H1 (cell line): ENCODE measurements around the gene TRABD2B. TPM values are rescaled to one million over a fixed set of nuclear protein-coding genes. Genes with fewer than 3 reads are reported as not detected.

Experiments
- CTCF ChIA-PET: fragments of 300-600 bp; sonication (Branson Sonifier 250); formaldehyde crosslinking; loops from one replicate; lab custom pipeline; 2021; ENCODE audit not compliant: partially characterized antibody; lab: Charles Lee
- POLR2A ChIA-PET: fragments of 300-600 bp; sonication (Branson Sonifier 250); formaldehyde crosslinking; loops from one replicate; lab custom pipeline; 2021; ENCODE audit warnings: inconsistent platforms; ENCODE audit not compliant: partially characterized antibody; lab: Charles Lee
- DNase-seq, 2 experiments: peaks; one replicate each; pipeline versions ENCODE4 v3.0.0 to v3.0.0-alpha.2; 2010 to 2022; ENCODE audit warnings: low spot score in 2 of 2, low read depth in 1 of 2, mixed read lengths in 1 of 2
- FAIRE-seq: peaks from 2 replicates; lab custom pipeline; 2011; peaks lifted over from hg19 to GRCh38; lab: Jason Lieb, UNC
- H2AFZ ChIP-seq: 2 replicates; pipeline ENCODE4 v1.8.1; 2012; ENCODE audit warnings: low read length, inconsistent platforms
- H2AK5ac ChIP-seq: 2 replicates; pipeline ENCODE4 v1.6.1; 2013; ENCODE audit warnings: low read depth, low read length
- H2BK120ac ChIP-seq: replicated peaks from 2 replicates; pipeline ENCODE3; 2013; ENCODE audit warnings: low read depth, low read length, inconsistent platforms
- H2BK12ac ChIP-seq: 2 replicates; pipeline ENCODE4 v1.6.1; 2013; ENCODE audit warnings: low read depth, low read length
- H2BK15ac ChIP-seq: 2 replicates; pipeline ENCODE4 v1.6.1; 2013; ENCODE audit warnings: low read length
- H2BK20ac ChIP-seq: 2 replicates; pipeline ENCODE4 v1.6.1; 2013; ENCODE audit warnings: low read length
- H2BK5ac ChIP-seq: 2 replicates; pipeline ENCODE4 v1.6.1; 2013; ENCODE audit warnings: low read depth, low read length
- H3K14ac ChIP-seq: 2 replicates; pipeline ENCODE4 v1.6.1; 2013; ENCODE audit warnings: inconsistent platforms; ENCODE audit not compliant: insufficient read length
- H3K18ac ChIP-seq: 2 replicates; pipeline ENCODE4 v1.6.1; 2013; ENCODE audit warnings: low read length; ENCODE audit errors: extremely low read depth
- H3K23ac ChIP-seq: 2 replicates; pipeline ENCODE4 v1.6.1; 2013; ENCODE audit warnings: inconsistent platforms; ENCODE audit not compliant: insufficient read length
- H3K23me2 ChIP-seq: 2 replicates; pipeline ENCODE4 v1.6.1; 2013; ENCODE audit warnings: low read depth, low read length
- H3K27ac ChIP-seq: 2 replicates; pipeline ENCODE4 v1.6.1; 2011; ENCODE audit warnings: low read depth, low read length, inconsistent platforms
- H3K27me3 ChIP-seq, 4 experiments: replicated peaks in 1 of 4; 1 replicate in 1 of 4; 2 replicates in 3 of 4; pipeline versions ENCODE4 v1.6.1 to v1.8.1; 2011 to 2013; ENCODE audit warnings: low read length in 3 of 4, mild to moderate bottlenecking in 3 of 4, inconsistent platforms in 2 of 4, mixed read lengths in 2 of 4, moderate library complexity in 1 of 4; ENCODE audit not compliant: control insufficient read depth in 3 of 4, insufficient read depth in 3 of 4; ENCODE audit errors: extremely low read depth in 1 of 4
- H3K36me3 ChIP-seq, 4 experiments: 2 replicates each; pipeline versions ENCODE4 v1.6.1 to v1.8.1; 2011 to 2013; ENCODE audit warnings: mild to moderate bottlenecking in 4 of 4, low read length in 3 of 4, moderate library complexity in 2 of 4, control low read depth in 1 of 4, inconsistent platforms in 1 of 4; ENCODE audit not compliant: insufficient read depth in 4 of 4, control insufficient read depth in 2 of 4
- H3K4ac ChIP-seq: replicated peaks from 2 replicates; pipeline ENCODE3; 2013; ENCODE audit warnings: low read length, low read depth, mixed read lengths, inconsistent platforms; ENCODE audit not compliant: insufficient read length
- H3K4me1 ChIP-seq, 4 experiments: replicated peaks in 1 of 4; 1 replicate in 1 of 4; 2 replicates in 3 of 4; pipeline versions ENCODE4 v1.6.1 to v1.8.1; 2011 to 2013; ENCODE audit warnings: low read length in 3 of 4, inconsistent platforms in 2 of 4, mixed read lengths in 1 of 4; ENCODE audit not compliant: insufficient read depth in 4 of 4, control insufficient read depth in 3 of 4
- H3K4me2 ChIP-seq, 2 experiments: 2 replicates each; pipeline versions ENCODE4 v1.6.1 to v1.8.1; 2011 to 2013; ENCODE audit warnings: low read depth in 2 of 2, low read length in 2 of 2, control low read depth in 1 of 2, inconsistent platforms in 1 of 2, mild to moderate bottlenecking in 1 of 2; ENCODE audit not compliant: insufficient read depth in 1 of 2
- H3K4me3 ChIP-seq, 4 experiments: fragments of 200-600, 300-600 bp in 1 of 4; sonication (generic), shearing (Covaris generic), sonication (Bioruptor Twin) in 1 of 4; 2 replicates each; pipeline versions ENCODE4 v1.5.1 to v1.8.1; 2011 to 2016; ENCODE audit warnings: low read length in 4 of 4, low read depth in 3 of 4, control low read depth in 2 of 4, inconsistent platforms in 2 of 4, mild to moderate bottlenecking in 2 of 4, mixed read lengths in 1 of 4, moderate library complexity in 1 of 4; ENCODE audit not compliant: insufficient read depth in 2 of 4; ENCODE audit errors: extremely low read depth in 1 of 4
- H3K56ac ChIP-seq: replicated peaks from 2 replicates; pipeline ENCODE3; 2013; ENCODE audit warnings: low read depth, mild to moderate bottlenecking, mixed read lengths, low read length, inconsistent platforms; ENCODE audit not compliant: insufficient read length
- H3K79me1 ChIP-seq: 2 replicates; pipeline ENCODE4 v1.6.1; 2013; ENCODE audit warnings: low read depth, low read length, control low read depth
- H3K79me2 ChIP-seq, 2 experiments: 2 replicates each; pipeline versions ENCODE4 v1.6.1 to v1.8.1; 2012 to 2013; ENCODE audit warnings: low read length in 2 of 2, mild to moderate bottlenecking in 2 of 2, inconsistent platforms in 1 of 2; ENCODE audit not compliant: insufficient read depth in 2 of 2, control insufficient read depth in 1 of 2
- H3K9ac ChIP-seq, 4 experiments: replicated peaks in 1 of 4; 1 replicate in 1 of 4; 2 replicates in 3 of 4; pipeline versions ENCODE4 v1.6.1 to v1.8.1; 2011 to 2013; ENCODE audit warnings: low read depth in 3 of 4, low read length in 3 of 4, control low read depth in 2 of 4, mild to moderate bottlenecking in 2 of 4, moderate library complexity in 2 of 4, inconsistent platforms in 1 of 4; ENCODE audit errors: extremely low read depth in 1 of 4
- H3K9me3 ChIP-seq, 2 experiments: 2 replicates each; pipeline versions ENCODE4 v1.6.1 to v1.8.1; 2012 to 2013; ENCODE audit warnings: mild to moderate bottlenecking in 2 of 2, moderate library complexity in 2 of 2, control low read depth in 1 of 2, inconsistent platforms in 1 of 2, low read depth in 1 of 2, low read length in 1 of 2, mixed read lengths in 1 of 2; ENCODE audit not compliant: insufficient read depth in 2 of 2
- H4K20me1 ChIP-seq, 2 experiments: replicated peaks in 1 of 2; 2 replicates each; pipeline versions ENCODE3 to v1.8.1; 2011 to 2013; ENCODE audit warnings: inconsistent platforms in 2 of 2, low read length in 2 of 2, mild to moderate bottlenecking in 1 of 2; ENCODE audit not compliant: insufficient read depth in 2 of 2, control insufficient read depth in 1 of 2
- H4K5ac ChIP-seq: 2 replicates; pipeline ENCODE4 v1.6.1; 2013; ENCODE audit warnings: low read length, low read depth, mixed read lengths, inconsistent platforms; ENCODE audit not compliant: insufficient read length
- H4K8ac ChIP-seq: 2 replicates; pipeline ENCODE4 v1.8.0; 2013; ENCODE audit warnings: mild to moderate bottlenecking, moderate library complexity, low read length, inconsistent platforms; ENCODE audit not compliant: insufficient read depth; ENCODE audit errors: extremely low read depth
- H4K91ac ChIP-seq: replicated peaks from 2 replicates; pipeline ENCODE3; 2013; ENCODE audit warnings: low read length, mixed read lengths, inconsistent platforms; ENCODE audit not compliant: insufficient read length
- RXRA ChIP-seq: IDR thresholded peaks from 2 replicates; pipeline ENCODE4 v1.6.1; 2011; ENCODE audit warnings: low read depth, mild to moderate bottlenecking, low read length, moderate library complexity; ENCODE audit not compliant: insufficient read depth
- SIN3A ChIP-seq, 2 experiments: IDR thresholded peaks in 1 of 2; conservative IDR thresholded peaks in 1 of 2; 2 replicates each; pipeline ENCODE4 v1.6.1; 2011 to 2012; ENCODE audit warnings: low read length in 2 of 2, improper control_type of control experiment in 1 of 2, low read depth in 1 of 2, mild to moderate bottlenecking in 1 of 2
- SP4 ChIP-seq: IDR thresholded peaks from 2 replicates; pipeline ENCODE4 v1.6.1; 2012; ENCODE audit warnings: low read length, inconsistent platforms
- TAF7 ChIP-seq: optimal IDR thresholded peaks from 2 replicates; pipeline ENCODE3; 2011; ENCODE audit warnings: low read depth, mild to moderate bottlenecking, inconsistent platforms, low read length, moderate library complexity, borderline replicate concordance
- WGBS, 2 experiments: shearing (Covaris generic) in 1 of 2; methylation state at CpG; one replicate each; pipeline versions ENCODE4 v1.1.6 to v1.1.7; 2013 to 2015; ENCODE audit warnings: low lambda C conversion rate in 2 of 2, mixed read lengths in 2 of 2, inconsistent platforms in 1 of 2, low coverage in 1 of 2, missing lambda C conversion rate in 1 of 2; ENCODE audit not compliant: insufficient replicate concordance in 2 of 2, insufficient coverage in 1 of 2, insufficient read length in 1 of 2; ENCODE audit errors: extremely low coverage in 1 of 2, missing lambda C conversion rate in 1 of 2; 5-methylcytosine and 5-hydroxymethylcytosine counted together
- polyA plus RNA-seq, 7 experiments: library from polyadenylated mRNA; depleted of rRNA in 3 of 7; stranded (reverse) in 5 of 7; unstranded in 2 of 7; fragments of >200 nt in 5 of 7; fragments of 200-250 nt in 2 of 7; gene quantifications; 1 replicate in 5 of 7; 2 replicates in 1 of 7; 4 replicates in 1 of 7; pipeline versions ENCODE4 v1.2.1 to v1.2.3, GENCODE V29; 2011 to 2013; ENCODE audit warnings: missing spikeins in 2 of 7, mixed read lengths in 2 of 7
- total RNA-seq: library from RNA; stranded (reverse); fragmentation: NEBNext Ultra II Directional; extraction: Animal tissue kit (Norgen Biotek cat#: 25700); gene quantifications from 2 replicates; pipeline ENCODE4 v1.2.1, GENCODE V29; 2021

Gene TRABD2B
- total and polyA plus RNA-seq, 2 of the 8 experiments (the other 6 are each of a cell fraction or from before 2014, with no cell fraction given), result 0.95 to 3.4 TPM

GRCh38 chr1:47947531-47947930, 49.7 kb downstream of the TRABD2B start:
- Histone ChIP-seq H2BK5ac (no peak overlapping the region), H2AFZ (no peak overlapping the region), H2BK12ac (no peak overlapping the region), H4K20me1 (peaks cover 0 to 3% of the 10 kb centered on the region in 2 experiments), H3K4me2 (no peak overlapping the region), H3K4ac (no peak overlapping the region), H3K9ac (no peak overlapping the region), H3K79me2 (no peaks in the 10 kb centered on the region), H3K9me3 (no peaks in the 10 kb centered on the region), H3K27ac (no peak overlapping the region), H3K18ac (no peak overlapping the region), H3K56ac (no peak overlapping the region), H3K27me3 (peaks cover 0 to 3% (median 0%) of the 10 kb centered on the region in 4 experiments; a peak in 3 of 7 replicates), H3K4me1 (no peaks in the 10 kb centered on the region), H3K23me2 (no peaks in the 10 kb centered on the region; the same call in none of the 2 replicates), H4K8ac (no peak overlapping the region), H2BK15ac (no peak overlapping the region), H3K23ac (no peak overlapping the region), H4K91ac (no peak overlapping the region), H2BK120ac (no peak overlapping the region), H2AK5ac (no peak overlapping the region), H3K79me1 (no peaks in the 10 kb centered on the region), H3K14ac (no peak overlapping the region), H3K4me3 (no peak overlapping the region), H3K36me3 (no peaks in the 10 kb centered on the region), H4K5ac (no peak overlapping the region), H2BK20ac (no peak overlapping the region)
- DNase-seq (no peak), FAIRE-seq (no peak)
- TF ChIP-seq SP4 (no peak), RXRA (no peak), SIN3A (conservative IDR thresholded peaks at IDR 0.05 in 1 of 2, IDR thresholded peaks at IDR 0.05 in 1 of 2; ENCODE audit: low read depth in 1 of 2, low read length in 2 of 2) (no peak), TAF7 (no peak)
- ChIA-PET CTCF (interaction anchor here (1.0 to 8.7 kb wide), 15 partner anchors 15 to 302 kb away, joined by 3 to 63 read pairs (median 4); no protein-coding TSS in a partner anchor), POLR2A (interaction anchor here (1.1 kb wide), 1 partner anchor 50 kb away, joined by 3 read pairs; the partner anchor contains the start of gene TRABD2B)
- 92% methylated on average over 6 of the region's 6 CpGs; no CpG with 5 or more reads in 1 of the 2 experiments for WGBS, 2 experiments
